K562 (cell line): ENCODE measurements around the gene ZCCHC14. TPM values are rescaled to one million over a fixed set of nuclear protein-coding genes. Genes with fewer than 3 reads are reported as not detected.

Source experiments
- ATAC-seq: fragments of 200-7000 bp; cut with Tn5 transposase; 3 replicates; pipeline ENCODE4 v1.9.1; 2020; ENCODE audit warnings: moderate library complexity
- BruUV-seq: library from RNA; stranded (reverse); fragments of 400-500 nt; replicated peaks from 2 replicates; lab custom pipeline; 2021; lab: Mats Ljungman, UMichigan
- CTCF ChIA-PET: fragments of 300-600 bp; formaldehyde crosslinking; extraction: SDS; loops from one replicate; lab custom pipeline; 2021; ENCODE audit warnings: low intra/inter-chr PET ratio; lab: Yijun Ruan, JAX
- POLR2A ChIA-PET: fragments of 300-600, 350-650 bp; sonication (Branson Sonifier 250); formaldehyde crosslinking; extraction: SDS; loops from one replicate; lab custom pipeline; 2021; ENCODE audit warnings: antibody characterized with exemption, inconsistent platforms; lab: Yijun Ruan, JAX
- DNase-seq, 4 experiments: peaks; one replicate each; pipeline versions ENCODE4 v3.0.0 to v3.0.0-alpha.2; 2011 to 2018; ENCODE audit warnings: low spot score in 3 of 4, mixed read lengths in 3 of 4; ENCODE audit errors: extremely low read depth in 1 of 4
- FAIRE-seq: peaks from 2 replicates; lab custom pipeline; 2011; peaks lifted over from hg19 to GRCh38; lab: Jason Lieb, UNC
- H2AFZ ChIP-seq: 2 replicates; pipeline ENCODE4 v1.6.0; 2011; ENCODE audit warnings: low read depth, low read length, control low read depth, inconsistent platforms
- H3K27ac ChIP-seq: fragments of 200-600 bp; 3 replicates; pipeline ENCODE4 v1.8.0; 2011; ENCODE audit warnings: low read depth, mild to moderate bottlenecking, control low read depth, inconsistent platforms, low read length, moderate library complexity, mixed read lengths; ENCODE audit errors: extremely low read depth
- H3K27me3 ChIP-seq, 2 experiments: fragments of 300-600 bp in 1 of 2; 2 replicates in 1 of 2; 3 replicates in 1 of 2; pipeline versions ENCODE4 v1.6.0 to v1.8.0; 2011; ENCODE audit warnings: inconsistent platforms in 2 of 2, low read length in 2 of 2, mild to moderate bottlenecking in 1 of 2, mixed read lengths in 1 of 2, moderate library complexity in 1 of 2; ENCODE audit not compliant: control insufficient read depth in 2 of 2, insufficient read depth in 2 of 2
- H3K36me3 ChIP-seq: fragments of 300-600 bp; 3 replicates; pipeline ENCODE4 v1.8.0; 2011; ENCODE audit warnings: mild to moderate bottlenecking, low read length, inconsistent platforms; ENCODE audit not compliant: control insufficient read depth, insufficient read depth
- H3K4me1 ChIP-seq, 2 experiments: fragments of 200-600 bp in 1 of 2; replicated peaks in 1 of 2; 2 replicates in 1 of 2; 3 replicates in 1 of 2; pipeline versions ENCODE4 v1.5.1 to v1.8.0; 2011; ENCODE audit warnings: inconsistent platforms in 2 of 2, low read length in 2 of 2, mild to moderate bottlenecking in 1 of 2, mixed read lengths in 1 of 2, moderate library complexity in 1 of 2; ENCODE audit not compliant: control insufficient read depth in 2 of 2, insufficient read depth in 2 of 2
- H3K4me2 ChIP-seq: 2 replicates; pipeline ENCODE4 v1.6.1; 2011; ENCODE audit warnings: low read length, control low read depth, inconsistent platforms, mixed read lengths; ENCODE audit not compliant: insufficient read depth
- H3K4me3 ChIP-seq: fragments of 200-600 bp; sonication (generic), shearing (Covaris generic); 2 replicates; pipeline ENCODE4 v1.5.1; 2016; ENCODE audit warnings: control low read depth, inconsistent platforms
- H3K79me2 ChIP-seq: fragments of 200-600 bp; 3 replicates; pipeline ENCODE4 v1.8.0; 2011; ENCODE audit warnings: low read length, inconsistent platforms; ENCODE audit not compliant: control insufficient read depth, insufficient read depth
- H3K9ac ChIP-seq, 2 experiments: 2 replicates each; pipeline versions ENCODE4 v1.6.0 to v1.6.1; 2011; ENCODE audit warnings: low read depth in 2 of 2, low read length in 2 of 2, control low read depth in 1 of 2, inconsistent platforms in 1 of 2, mild to moderate bottlenecking in 1 of 2, mixed read lengths in 1 of 2; ENCODE audit not compliant: insufficient read depth in 1 of 2
- H3K9me1 ChIP-seq: one replicate; pipeline ENCODE4 v1.6.0; 2011; ENCODE audit warnings: inconsistent platforms, mild to moderate bottlenecking, low read length, moderate library complexity; ENCODE audit not compliant: control insufficient read depth, insufficient read depth
- H3K9me3 ChIP-seq: replicated peaks from 2 replicates; pipeline ENCODE4 v1.5.1; 2011; ENCODE audit warnings: low read depth, low read length, inconsistent platforms; ENCODE audit not compliant: control insufficient read depth, insufficient read depth
- H4K20me1 ChIP-seq: replicated peaks from 2 replicates; pipeline ENCODE4 v1.6.1; 2011; ENCODE audit warnings: low read length, inconsistent platforms, mixed read lengths; ENCODE audit not compliant: control insufficient read depth, insufficient read depth
- ATF1 ChIP-seq, 2 experiments: fragments of 450-650 bp in 1 of 2; IDR thresholded peaks; 2 replicates each; pipeline ENCODE4 v1.6.1; 2016; ENCODE audit warnings: missing compliant biosample characterization in 1 of 2, missing genetic modification characterization in 1 of 2
- BACH1 ChIP-seq: fragments of 200-800 bp; sonication (Bioruptor generic); IDR thresholded peaks from 2 replicates; pipeline ENCODE4 v1.6.1; 2016; ENCODE audit warnings: missing genetic modification characterization, missing compliant biosample characterization
- BRD4 ChIP-seq: fragments of 200-600 bp; sonication (generic); IDR thresholded peaks from 2 replicates; pipeline ENCODE4 v1.6.1; 2017; ENCODE audit warnings: inconsistent platforms
- CBX5 ChIP-seq: IDR thresholded peaks from 2 replicates; pipeline ENCODE4 v1.6.1; 2014; ENCODE audit warnings: low read depth, borderline replicate concordance
- CREB1 ChIP-seq, 2 experiments: sonication (generic) in 1 of 2; formaldehyde crosslinking in 1 of 2; IDR thresholded peaks; 2 replicates each; pipeline versions ENCODE4 v1.6.1 to v1.8.0; 2012 to 2022; ENCODE audit warnings: inconsistent platforms in 1 of 2, mild to moderate bottlenecking in 1 of 2, missing genetic modification reagents in 1 of 2, moderate library complexity in 1 of 2
- ETV5 ChIP-seq: sonication (generic); formaldehyde crosslinking; IDR thresholded peaks from 2 replicates; pipeline ENCODE4 v1.4.0; 2020; ENCODE audit warnings: low read depth, mild to moderate bottlenecking, missing genetic modification reagents
- KLF13 ChIP-seq: fragments of 450-650 bp; IDR thresholded peaks from 2 replicates; pipeline ENCODE4 v1.6.1; 2016; ENCODE audit warnings: missing genetic modification characterization, low read depth, mild to moderate bottlenecking, missing compliant biosample characterization, moderate library complexity, borderline replicate concordance
- MAFG ChIP-seq: fragments of 450-650 bp; conservative IDR thresholded peaks from 2 replicates; pipeline ENCODE4 v1.6.1; 2016; ENCODE audit warnings: missing genetic modification characterization, missing compliant biosample characterization
- MAFK ChIP-seq: IDR thresholded peaks from 2 replicates; pipeline ENCODE4 v1.6.1; 2011; ENCODE audit warnings: low read length, improper control_type of control experiment
- MCM2 ChIP-seq: fragments of 450-650 bp; IDR thresholded peaks from 2 replicates; pipeline ENCODE4 v1.6.1; 2017; ENCODE audit warnings: low read depth, mild to moderate bottlenecking
- NR3C1 ChIP-seq: sonication (generic); formaldehyde crosslinking; IDR thresholded peaks from 2 replicates; pipeline ENCODE4 v1.8.1; 2022; ENCODE audit warnings: missing genetic modification reagents
- POLR2B ChIP-seq: fragments of 450-650 bp; IDR thresholded peaks from 2 replicates; pipeline ENCODE4 v1.6.1; 2018; ENCODE audit warnings: low read depth; ENCODE audit not compliant: partially characterized antibody
- RBM15 ChIP-seq: fragments of 200-400 bp; formaldehyde crosslinking; IDR thresholded peaks from 2 replicates; pipeline ENCODE4 v1.6.1; 2018; ENCODE audit warnings: mild to moderate bottlenecking, low read length, moderate library complexity; ENCODE audit not compliant: insufficient read depth
- RBM25 ChIP-seq: fragments of 200-400 bp; formaldehyde crosslinking; IDR thresholded peaks from 2 replicates; pipeline ENCODE4 v1.6.1; 2018; ENCODE audit warnings: low read length, low read depth, moderate library complexity; ENCODE audit not compliant: severe bottlenecking
- SNIP1 ChIP-seq: fragments of 450-650 bp; IDR thresholded peaks from 2 replicates; pipeline ENCODE4 v1.7.1; 2017; ENCODE audit warnings: low read depth, mild to moderate bottlenecking
- U2AF2 ChIP-seq: fragments of 200-400 bp; formaldehyde crosslinking; optimal IDR thresholded peaks from 2 replicates; pipeline ENCODE3; 2017; ENCODE audit warnings: low read depth, mild to moderate bottlenecking, low read length
- ZBTB26 ChIP-seq: fragments of 450-650 bp; formaldehyde crosslinking; IDR thresholded peaks from 2 replicates; pipeline ENCODE4 v1.4.0; 2022; ENCODE audit warnings: missing genetic modification characterization
- ZFPM2 ChIP-seq: fragments of 250-450 bp; sonication (Bioruptor Pico); IDR thresholded peaks from 2 replicates; pipeline ENCODE4 v1.5.1; 2022; ENCODE audit warnings: mild to moderate bottlenecking
- ZNF184 ChIP-seq: sonication (generic); formaldehyde crosslinking; IDR thresholded peaks from 2 replicates; pipeline ENCODE4 v1.5.0; 2020; ENCODE audit warnings: missing genetic modification reagents
- ZNF274 ChIP-seq: IDR thresholded peaks from 2 replicates; pipeline ENCODE4 v1.6.1; 2011; ENCODE audit warnings: low read depth, mild to moderate bottlenecking, low read length, moderate library complexity, borderline replicate concordance
- ZNF584 ChIP-seq: fragments of 200-800 bp; sonication (Bioruptor generic); IDR thresholded peaks from 2 replicates; pipeline ENCODE4 v1.6.1; 2016; ENCODE audit warnings: low read depth, mild to moderate bottlenecking, missing genetic modification characterization, missing compliant biosample characterization
- WGBS: fragments of 100-300 bp; shearing (Covaris generic); methylation state at CpG from one replicate; pipeline ENCODE4 v1.1.6; 2016; ENCODE audit warnings: low coverage, mixed read lengths; ENCODE audit not compliant: insufficient coverage; ENCODE audit errors: missing lambda C conversion rate; 5-methylcytosine and 5-hydroxymethylcytosine counted together
- in situ Hi-C: fragments of 300-500 bp; cut with MboI; formaldehyde crosslinking; loops from 4 replicates; pipeline ENCODE4 v1.15.0; 2018; ENCODE audit warnings: inconsistent platforms, mixed read lengths
- intact Hi-C: fragments of 100-400 bp; cut with micrococcal nuclease; formaldehyde crosslinking; loops from 2 replicates; pipeline ENCODE4 v1.14.2; 2022
- polyA plus RNA-seq, 8 experiments: library from polyadenylated mRNA; depleted of rRNA in 4 of 8; stranded (reverse) in 5 of 8; unstranded in 3 of 8; fragments of >200 nt; fragmentation: Nextera tagmentation in 2 of 8; fragmentation: Illumina TruSeq in 1 of 8; extraction: Ambion mirVana in 2 of 8; extraction: Trizol in 1 of 8; gene quantifications; 2 replicates each; pipeline versions ENCODE4 v1.2.1 to v1.2.3, GENCODE V29; 2011 to 2014; ENCODE audit warnings: inconsistent platforms in 1 of 8, missing spikeins in 1 of 8
- total RNA-seq, 7 experiments: library from RNA; depleted of rRNA in 6 of 7; stranded (reverse); fragments of >200 nt in 6 of 7; fragmentation: Illumina TruSeq in 2 of 7; extraction: Trizol in 2 of 7; gene quantifications; 2 replicates each; pipeline versions ENCODE4 v1.2.1 to v1.2.3, GENCODE V29; 2011 to 2021; ENCODE audit warnings: low replicate concordance in 1 of 7

ZCCHC14 gene
- total and polyA plus RNA-seq, 9 of the 15 experiments (the other 6 are each of a cell fraction or from before 2014, with no cell fraction given): 1.5 to 12.4 (median 2.9) TPM

- TF ChIP-seq RBM15: no peak
- no peak for TF ChIP-seq ATF1 (CRISPR knock-in tag; IDR thresholded peaks at IDR 0.05)
- TF ChIP-seq ATF1 (tag; IDR thresholded peaks at IDR 0.05): no peak
- 0 out of 2 replicates have a peak, but pooled peaks have one; percentile 56 for TF ChIP-seq BRD4
- TF ChIP-seq ZNF584 (CRISPR knock-in tag): peak; percentile 92; the same call in 1 of the 2 replicates
These were observed 101.4 kb downstream of the ZCCHC14 start (continued) for GRCh38 chr16:87391324-87391949.

GRCh38 chr16:87390641-87391323, 102.0 kb downstream of the ZCCHC14 start:
- ATAC-seq: no peak
- Histone ChIP-seq H3K9ac (peak overlapping the region; percentile 93 to 94), H4K20me1 (peaks cover 25% of the 10 kb centered on the region), H3K9me3 (no peaks in the 10 kb centered on the region), H3K79me2 (peaks cover 42% of the 10 kb centered on the region), H3K4me3 (peak overlapping the region; percentile 89; the same call in 1 of the 2 replicates), H3K4me1 (peaks cover 26 to 38% of the 10 kb centered on the region in 2 experiments), H3K27me3 (no peaks in the 10 kb centered on the region), H3K27ac (peak overlapping the region; percentile 94), H2AFZ (peak overlapping the region; percentile 65), H3K36me3 (peaks cover 15% of the 10 kb centered on the region), H3K9me1 (no peaks in the 10 kb centered on the region), H3K4me2 (peak overlapping the region; percentile 83)
- in situ Hi-C loops (no loop called here), intact Hi-C loops (loop anchor here (5.0 kb wide), 2 partner anchors 102 to 247 kb away; partner anchors contain the start of gene ZCCHC14)
- DNase-seq: no peak
- ChIA-PET POLR2A (no interaction called here), CTCF (no interaction called here)
- FAIRE-seq: no peak
- WGBS: 96% methylated on average over 12 of the region's 24 CpGs
- no TSS peak for BruUV-seq
- no peak for TF ChIP-seq MCM2
- TF ChIP-seq POLR2B: peak; percentile 21
- TF ChIP-seq MAFK: no peak
- no peak for TF ChIP-seq NR3C1
- TF ChIP-seq ZFPM2: no peak
- no peak for TF ChIP-seq SNIP1
- TF ChIP-seq MAFG (tag): no peak
- no peak for TF ChIP-seq KLF13 (tag)
- no peak for TF ChIP-seq ETV5 (CRISPR knock-in tag)
- peak; percentile 33 for TF ChIP-seq RBM25
- TF ChIP-seq CREB1 (IDR thresholded peaks at IDR 0.05): no peak
- no peak for TF ChIP-seq CREB1 (CRISPR knock-in tag; IDR thresholded peaks at IDR 0.05)
- TF ChIP-seq ZBTB26 (CRISPR knock-in tag): no peak
- no peak for TF ChIP-seq CBX5
- TF ChIP-seq BACH1 (tag): no peak
- TF ChIP-seq ZNF184: no peak
- no peak for TF ChIP-seq U2AF2
- no peak for TF ChIP-seq ZNF274
